ENCODE data around the gene SLC12A3. TPM values are rescaled to one million over a fixed set of nuclear protein-coding genes. Genes with fewer than 3 reads are reported as not detected.

Gene SLC12A3
- total and polyA plus RNA-seq, 2 of the 8 experiments (the other 6 are each of a cell fraction or from before 2014, with no cell fraction given) = not detected

DNA sequence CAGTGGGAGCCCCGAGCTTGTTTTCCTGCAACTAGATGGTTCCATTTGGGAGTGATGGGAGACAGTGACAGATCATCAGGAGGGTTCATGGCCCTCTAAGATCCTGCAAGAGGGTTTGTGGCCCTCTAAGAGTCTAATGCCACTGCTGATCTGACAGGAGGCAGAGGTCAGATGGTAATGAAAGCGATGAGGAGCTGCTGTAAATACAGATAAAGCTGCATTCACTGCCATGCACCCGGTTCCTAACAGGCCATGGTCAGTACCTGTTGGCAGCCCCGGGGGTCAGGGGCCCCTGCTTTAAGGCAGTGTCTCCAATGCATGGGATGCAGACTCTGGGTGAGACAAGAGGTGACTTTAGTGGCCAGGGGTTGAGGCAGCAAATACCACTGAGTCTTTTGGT is 30.8 kb downstream of the SLC12A3 start (continued):
- TF ChIP-seq, protein P1, sequence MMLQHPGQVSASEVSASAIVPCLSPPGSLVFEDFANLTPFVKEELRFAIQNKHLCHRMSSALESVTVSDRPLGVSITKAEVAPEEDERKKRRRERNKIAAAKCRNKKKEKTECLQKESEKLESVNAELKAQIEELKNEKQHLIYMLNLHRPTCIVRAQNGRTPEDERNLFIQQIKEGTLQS (IDR thresholded peaks at IDR 0.05; ENCODE audit: insufficient read depth, low read depth, low read length) = no peak

Data from H1 (cell line).